HFF-Myc (cell line): ENCODE results near the gene CBX2.

ENCODE experiments used
- DNase-seq: peaks from one replicate; pipeline ENCODE4 v3.0.0-alpha.2; 2011; ENCODE audit warnings: low read depth; ENCODE audit errors: extremely low read depth
- H3K4me3 ChIP-seq: replicated peaks from 2 replicates; pipeline ENCODE4 v1.5.1; 2011; ENCODE audit warnings: low read depth, mild to moderate bottlenecking, control low read depth, low read length
- CTCF ChIP-seq: IDR thresholded peaks from 2 replicates; pipeline ENCODE4 v1.5.1; 2012; ENCODE audit warnings: mild to moderate bottlenecking, low read depth, low read length, control low read depth; ENCODE audit errors: missing control alignments

The CBX2 gene

GRCh38 chr17:79789943-79790804 lies 12.2 kb downstream of the CBX2 start:
- DNase-seq: no peak
- peak; percentile 73 for TF ChIP-seq CTCF
- no peak overlapping the region for H3K4me3 ChIP-seq

- DNase-seq: no peak
- TF ChIP-seq CTCF: no peak
- H3K4me3 ChIP-seq: no peak overlapping the region
Measured at GRCh38 chr17:79790805-79791734, 13.1 kb downstream of the CBX2 start.

- DNase-seq: no peak
- no peak for TF ChIP-seq CTCF
- no peak overlapping the region for H3K4me3 ChIP-seq
Measured at GRCh38 chr17:79791735-79792161, 13.8 kb downstream of the CBX2 start.

GRCh38 chr17:79792341-79792871 lies 14.5 kb downstream of the CBX2 start:
- TF ChIP-seq CTCF: no peak
- H3K4me3 ChIP-seq: no peak overlapping the region; the same call in 1 of the 2 replicates
- no peak for DNase-seq

GRCh38 chr17:79792984-79793923 lies 15.3 kb downstream of the CBX2 start:
- TF ChIP-seq CTCF: no peak
- peak; percentile 40 for DNase-seq
- H3K4me3 ChIP-seq: peak overlapping the region; percentile 32

- DNase-seq: no peak
- H3K4me3 ChIP-seq: peak overlapping the region; percentile 32
- TF ChIP-seq CTCF: no peak
Measured at GRCh38 chr17:79793924-79794304, 16.0 kb downstream of the CBX2 start.
